ENCODE results near the gene PPIL6. TPM values are rescaled to one million over a fixed set of nuclear protein-coding genes. Genes with fewer than 3 reads are reported as not detected.
A peak's percentile ranks its signal among the peaks of the same experiment; 100 is the strongest.

Gene PPIL6
- 2.2 to 2.7 TPM (median 2.5 TPM) in 3 replicates for total RNA-seq
- long read RNA-seq, partial matches to known transcripts: 0 of 1 reads
- long read RNA-seq, other reads (novel, unspliced or antisense): 1 of 1 reads

GRCh38 chr6:109440331-109441068 is at the start of gene PPIL6, which contains the start of gene SMPD2:
Gene PPIL6 (minus strand): TSS chr6:109440628. CDS start chr6:109440590, 38 bp downstream.
Gene SMPD2 (plus strand): TSS chr6:109440724. CDS start chr6:109441122, 398 bp downstream.
- peak within 1 kb of the TSS; percentile 92 for H3K4me3 Mint-ChIP-seq (ENCODE audit: unreplicated experiment)
- H3K4me1 Mint-ChIP-seq (ENCODE audit: low read depth): peaks cover 22% of the 10 kb centered on the region
- no peak for DNase-seq (ENCODE audit: low spot score)
- TF ChIP-seq CTCF (IDR thresholded peaks at IDR 0.05): peak; percentile 71
- H3K36me3 Mint-ChIP-seq (ENCODE audit: low read depth): peaks cover 8% of the 10 kb centered on the region
- H3K27me3 Mint-ChIP-seq (ENCODE audit: low read depth): no peaks in the 10 kb centered on the region
- H3K27ac Mint-ChIP-seq (ENCODE audit: unreplicated experiment): peak within 1 kb of the TSS; percentile 90
- no peaks in the 10 kb centered on the region for H3K9me3 Mint-ChIP-seq (ENCODE audit: low read depth)

GRCh38 chr6:109488001-109488400 is 47.6 kb upstream of the PPIL6 start:
- H3K36me3 Mint-ChIP-seq (ENCODE audit: low read depth): no peaks in the 10 kb centered on the region
- H3K27me3 Mint-ChIP-seq (ENCODE audit: low read depth): peaks cover 8% of the 10 kb centered on the region
- H3K27ac Mint-ChIP-seq (ENCODE audit: unreplicated experiment): no peak overlapping the region
- H3K4me3 Mint-ChIP-seq (ENCODE audit: unreplicated experiment): no peak overlapping the region
- no peak for DNase-seq (ENCODE audit: low spot score)
- peaks cover 3% of the 10 kb centered on the region for H3K4me1 Mint-ChIP-seq (ENCODE audit: low read depth)
- H3K9me3 Mint-ChIP-seq (ENCODE audit: low read depth): no peaks in the 10 kb centered on the region
- TF ChIP-seq CTCF (IDR thresholded peaks at IDR 0.05): no peak

GRCh38 chr6:109486068-109486467 is 45.6 kb upstream of the PPIL6 start:
- DNase-seq (ENCODE audit: low spot score): no peak
- Mint-ChIP-seq H3K27ac (ENCODE audit: unreplicated experiment) (no peak overlapping the region), H3K36me3 (ENCODE audit: low read depth) (peaks cover 6% of the 10 kb centered on the region), H3K4me3 (ENCODE audit: unreplicated experiment) (no peak overlapping the region), H3K4me1 (ENCODE audit: low read depth) (peaks cover 18% of the 10 kb centered on the region), H3K9me3 (ENCODE audit: low read depth) (no peaks in the 10 kb centered on the region), H3K27me3 (ENCODE audit: low read depth) (peaks cover 6% of the 10 kb centered on the region)
- TF ChIP-seq CTCF (IDR thresholded peaks at IDR 0.05): no peak

- Mint-ChIP-seq H3K4me1 (ENCODE audit: low read depth) (peaks cover 25% of the 10 kb centered on the region), H3K27ac (ENCODE audit: unreplicated experiment) (no peak overlapping the region), H3K27me3 (ENCODE audit: low read depth) (peaks cover 6% of the 10 kb centered on the region), H3K9me3 (ENCODE audit: low read depth) (no peaks in the 10 kb centered on the region), H3K4me3 (ENCODE audit: unreplicated experiment) (no peak overlapping the region), H3K36me3 (ENCODE audit: low read depth) (peaks cover 8% of the 10 kb centered on the region)
- TF ChIP-seq CTCF (IDR thresholded peaks at IDR 0.05): no peak
- DNase-seq (ENCODE audit: low spot score): no peak
These were observed 45.0 kb upstream of the PPIL6 start for GRCh38 chr6:109485266-109485935.

GRCh38 chr6:109484122-109484521 is 43.7 kb upstream of the PPIL6 start:
- H3K4me3 Mint-ChIP-seq (ENCODE audit: unreplicated experiment): peak overlapping the region; percentile 59
- peaks cover 9% of the 10 kb centered on the region for H3K36me3 Mint-ChIP-seq (ENCODE audit: low read depth)
- DNase-seq (ENCODE audit: low spot score): no peak
- peaks cover 32% of the 10 kb centered on the region for H3K4me1 Mint-ChIP-seq (ENCODE audit: low read depth)
- H3K27ac Mint-ChIP-seq (ENCODE audit: unreplicated experiment): no peak overlapping the region
- H3K9me3 Mint-ChIP-seq (ENCODE audit: low read depth): no peaks in the 10 kb centered on the region
- H3K27me3 Mint-ChIP-seq (ENCODE audit: low read depth): peaks cover 6% of the 10 kb centered on the region
- no peak for TF ChIP-seq CTCF (IDR thresholded peaks at IDR 0.05)

Measured in chondrocyte (in vitro differentiated cells).